Uterus (tissue), 4 donors: ENCODE data around the gene MED8. TPM values are rescaled to one million over a fixed set of nuclear protein-coding genes. Genes with fewer than 3 reads are reported as not detected.

Source experiments
- DNase-seq, 2 donors: peaks; one replicate each; pipeline ENCODE4 v3.0.0-alpha.2; 2019 to 2020
- H3K27ac ChIP-seq, 2 donors: fragments of 200-600 bp; sonication (generic); 1 replicate in 1 of 2; 2 replicates in 1 of 2; pipeline ENCODE4 v1.5.1; 2016 to 2018
- H3K27me3 ChIP-seq, 2 donors: fragments of 200-600 bp; sonication (generic); one replicate each; pipeline ENCODE4 v1.5.1; 2018 to 2019; ENCODE audit warnings: control low read depth in 1 of 2
- H3K36me3 ChIP-seq, 2 donors: fragments of 200-600 bp; sonication (generic); one replicate each; pipeline ENCODE4 v1.5.1; 2019; ENCODE audit warnings: control low read depth in 1 of 2
- H3K4me1 ChIP-seq, 2 donors: fragments of 200-600 bp; sonication (generic); one replicate each; pipeline ENCODE4 v1.5.1; 2018 to 2019; ENCODE audit warnings: control low read depth in 1 of 2
- H3K4me3 ChIP-seq, 2 donors: fragments of 200-600 bp; sonication (generic); 1 replicate in 1 of 2; 2 replicates in 1 of 2; pipeline ENCODE4 v1.5.1; 2018 to 2019; ENCODE audit warnings: mild to moderate bottlenecking in 1 of 2
- H3K9me3 ChIP-seq, 2 donors: fragments of 200-600 bp; sonication (generic); one replicate each; pipeline ENCODE4 v1.5.1; 2019; ENCODE audit warnings: control low read depth in 1 of 2
- POLR2A ChIP-seq, 2 donors: fragments of 450-650 bp; IDR thresholded peaks; one replicate each; pipeline ENCODE4 v1.6.1; 2016; ENCODE audit warnings: antibody characterized with exemption in 2 of 2, mild to moderate bottlenecking in 1 of 2, moderate library complexity in 1 of 2
- intact Hi-C: fragments of 100-400 bp; cut with DNase I; formaldehyde crosslinking; loops from one replicate; pipeline ENCODE4 v1.15.1; 2023; ENCODE audit warnings: low total_unique reads
- total RNA-seq, 4 donors: library from RNA; depleted of rRNA in 3 of 4; stranded (reverse); fragments of >200 nt in 3 of 4; gene quantifications; one replicate each; pipeline versions ENCODE4 v1.1.0 to v1.2.4, GENCODE V29; 2014 to 2023
- TF ChIP-seq, protein P1 (sequence below), 4 experiments: fragments of 200-600 bp in 2 of 4; fragments of 450-650 bp in 2 of 4; sonication (generic) in 2 of 4; IDR thresholded peaks; one replicate each; pipeline ENCODE4 v1.5.1; 2016 to 2019; ENCODE audit warnings: antibody characterized with exemption in 4 of 4, mild to moderate bottlenecking in 2 of 4, moderate library complexity in 1 of 4
- donor health status: DM: yes; HTN: yes; CAD: no.

Gene MED8
- total RNA-seq, 4 donors from 2014 or later: 19.4 to 33.9 (median 28.5) TPM

DNA sequence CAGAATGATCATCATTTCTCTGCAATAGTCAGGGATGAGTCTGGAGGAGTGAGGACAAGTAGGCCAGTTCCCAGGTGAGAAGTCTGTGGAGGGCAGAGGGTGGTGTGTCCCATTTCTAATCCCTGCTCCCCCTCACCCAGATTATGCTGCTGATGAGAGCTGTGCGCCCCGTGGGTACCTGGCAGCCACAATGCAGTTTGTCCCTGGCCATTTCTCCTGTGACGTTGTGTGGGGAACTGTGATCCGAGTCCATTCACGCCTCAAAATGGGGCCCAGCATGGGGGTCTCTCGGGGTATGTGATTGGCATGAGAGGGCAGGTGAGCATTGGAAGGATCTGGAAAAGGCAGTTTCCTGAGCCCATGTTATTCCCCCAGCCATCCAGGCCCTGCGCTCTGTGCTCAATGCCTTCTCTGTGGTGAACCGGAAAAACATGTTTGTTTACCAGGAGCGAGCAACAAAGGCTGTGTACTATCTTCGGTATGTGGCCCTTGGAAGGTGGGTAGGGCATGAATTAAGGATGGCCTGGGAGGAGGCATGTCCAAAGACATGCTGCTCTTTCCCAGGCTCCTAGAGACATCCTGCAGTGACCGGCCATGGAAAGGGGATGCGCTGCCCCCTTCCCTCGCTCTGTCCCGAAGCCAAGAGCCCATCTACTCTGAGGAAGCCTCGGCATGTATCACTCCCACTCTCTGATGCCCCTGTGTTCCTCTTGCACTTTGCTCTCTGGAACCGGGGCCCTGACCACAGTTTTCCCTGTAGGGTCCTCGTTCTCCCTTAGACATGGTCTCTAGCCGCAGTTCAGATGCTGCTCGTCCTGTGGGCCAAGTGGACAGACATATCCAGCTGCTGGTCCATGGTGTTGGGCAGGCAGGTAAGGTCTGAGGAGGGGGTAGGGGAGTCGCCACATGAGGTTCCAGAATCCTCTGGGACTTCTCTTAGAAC is 47.7 kb upstream of the MED8 start:
- Histone ChIP-seq H3K27ac (no peak overlapping the region), H3K9me3 (no peaks in the 10 kb centered on the region), H3K27me3 (no peaks in the 10 kb centered on the region), H3K4me1 (no peaks in the 10 kb centered on the region), H3K36me3 (no peaks in the 10 kb centered on the region), H3K4me3 (no peak overlapping the region)
- TF ChIP-seq, protein P1, sequence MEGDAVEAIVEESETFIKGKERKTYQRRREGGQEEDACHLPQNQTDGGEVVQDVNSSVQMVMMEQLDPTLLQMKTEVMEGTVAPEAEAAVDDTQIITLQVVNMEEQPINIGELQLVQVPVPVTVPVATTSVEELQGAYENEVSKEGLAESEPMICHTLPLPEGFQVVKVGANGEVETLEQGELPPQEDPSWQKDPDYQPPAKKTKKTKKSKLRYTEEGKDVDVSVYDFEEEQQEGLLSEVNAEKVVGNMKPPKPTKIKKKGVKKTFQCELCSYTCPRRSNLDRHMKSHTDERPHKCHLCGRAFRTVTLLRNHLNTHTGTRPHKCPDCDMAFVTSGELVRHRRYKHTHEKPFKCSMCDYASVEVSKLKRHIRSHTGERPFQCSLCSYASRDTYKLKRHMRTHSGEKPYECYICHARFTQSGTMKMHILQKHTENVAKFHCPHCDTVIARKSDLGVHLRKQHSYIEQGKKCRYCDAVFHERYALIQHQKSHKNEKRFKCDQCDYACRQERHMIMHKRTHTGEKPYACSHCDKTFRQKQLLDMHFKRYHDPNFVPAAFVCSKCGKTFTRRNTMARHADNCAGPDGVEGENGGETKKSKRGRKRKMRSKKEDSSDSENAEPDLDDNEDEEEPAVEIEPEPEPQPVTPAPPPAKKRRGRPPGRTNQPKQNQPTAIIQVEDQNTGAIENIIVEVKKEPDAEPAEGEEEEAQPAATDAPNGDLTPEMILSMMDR (IDR thresholded peaks at IDR 0.05): no peak
- no peak for TF ChIP-seq POLR2A (IDR thresholded peaks at IDR 0.05)
- intact Hi-C loops: no loop called here
- peak; percentile 12 to 13 for DNase-seq

DNA sequence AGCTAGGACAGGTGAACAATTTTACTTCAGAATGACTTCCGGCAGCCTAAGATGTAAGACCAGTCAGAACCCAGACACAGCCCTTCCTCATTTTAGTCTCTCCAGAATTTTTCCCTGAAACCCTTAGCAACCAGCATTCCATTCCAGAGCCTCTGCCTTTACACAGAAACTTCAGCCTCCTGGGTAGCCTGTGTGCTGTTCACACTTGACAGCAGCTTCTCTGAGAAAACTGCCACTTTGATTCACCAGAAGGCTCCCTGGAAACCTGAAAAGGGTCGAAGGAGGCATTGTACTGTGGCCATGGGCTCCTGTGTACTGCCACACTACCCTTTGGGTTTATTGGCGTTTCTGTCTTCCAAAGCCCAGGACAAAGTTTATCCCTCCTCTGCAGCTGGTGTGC is 46.8 kb upstream of the MED8 start:
- DNase-seq: peak in 1 of 2 donors; percentile 2
- Histone ChIP-seq H3K27ac (peak overlapping the region; percentile 69 to 79), H3K4me3 (no peak overlapping the region), H3K9me3 (no peaks in the 10 kb centered on the region), H3K27me3 (no peaks in the 10 kb centered on the region), H3K4me1 (no peaks in the 10 kb centered on the region), H3K36me3 (no peaks in the 10 kb centered on the region)
- TF ChIP-seq POLR2A (IDR thresholded peaks at IDR 0.05): no peak
- TF ChIP-seq, protein P1 (IDR thresholded peaks at IDR 0.05): no peak
- intact Hi-C loops: no loop called here

DNA sequence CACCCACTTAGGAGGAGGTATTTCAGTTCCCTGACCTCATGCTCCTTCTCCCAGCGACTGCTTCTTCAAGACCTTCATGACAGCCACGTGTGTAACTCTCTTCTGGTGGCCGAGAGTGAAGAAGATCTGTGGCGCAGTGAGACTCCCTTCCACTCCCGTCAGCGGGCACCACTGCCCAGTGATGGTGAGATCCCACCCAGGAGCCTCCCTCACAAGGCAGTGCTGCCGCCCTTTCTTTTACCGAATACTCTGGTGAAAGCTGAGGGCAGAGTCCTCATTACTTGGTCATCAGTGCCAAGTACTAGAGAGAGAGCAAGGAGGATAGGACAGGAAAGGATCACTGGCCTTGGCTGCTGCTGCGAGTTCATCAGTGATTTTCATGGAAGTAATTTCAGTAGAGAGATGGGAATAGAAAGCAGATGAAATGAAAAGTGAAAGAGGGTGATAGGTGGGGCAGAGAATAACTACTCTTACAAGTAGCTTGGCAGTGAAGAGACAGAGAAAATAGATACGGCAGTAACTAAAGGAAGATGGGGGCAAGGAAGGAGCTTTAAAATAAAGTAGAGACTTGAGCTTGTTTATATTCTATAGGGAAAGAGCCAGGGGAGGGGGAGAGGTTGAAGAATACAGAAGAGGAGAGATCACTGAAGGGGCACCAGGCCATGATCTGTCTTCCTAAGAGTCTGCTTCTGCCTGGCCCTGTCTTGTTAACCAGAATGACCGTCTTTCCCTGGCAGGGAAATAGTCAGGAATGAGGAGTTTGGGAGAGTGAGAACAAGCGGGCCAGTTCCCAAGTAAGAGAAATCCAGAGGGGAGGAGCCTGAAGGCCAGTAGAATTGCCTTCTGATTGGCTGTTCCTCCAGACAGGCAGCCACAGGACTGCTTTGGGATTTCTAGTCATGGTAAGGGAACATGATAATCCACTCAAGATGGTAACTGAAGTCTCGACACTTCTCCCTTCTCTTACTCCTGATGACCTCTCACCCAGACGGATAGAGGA is 45.8 kb upstream of the MED8 start:
- Histone ChIP-seq H3K27ac (peak overlapping the region; percentile 69 to 79), H3K4me1 (no peaks in the 10 kb centered on the region), H3K9me3 (no peaks in the 10 kb centered on the region), H3K36me3 (no peaks in the 10 kb centered on the region), H3K4me3 (no peak overlapping the region), H3K27me3 (no peaks in the 10 kb centered on the region)
- intact Hi-C loops: no loop called here
- DNase-seq: peak; percentile 70 to 71
- no peak for TF ChIP-seq POLR2A (IDR thresholded peaks at IDR 0.05)
- TF ChIP-seq, protein P1 (IDR thresholded peaks at IDR 0.05): no peak

DNA sequence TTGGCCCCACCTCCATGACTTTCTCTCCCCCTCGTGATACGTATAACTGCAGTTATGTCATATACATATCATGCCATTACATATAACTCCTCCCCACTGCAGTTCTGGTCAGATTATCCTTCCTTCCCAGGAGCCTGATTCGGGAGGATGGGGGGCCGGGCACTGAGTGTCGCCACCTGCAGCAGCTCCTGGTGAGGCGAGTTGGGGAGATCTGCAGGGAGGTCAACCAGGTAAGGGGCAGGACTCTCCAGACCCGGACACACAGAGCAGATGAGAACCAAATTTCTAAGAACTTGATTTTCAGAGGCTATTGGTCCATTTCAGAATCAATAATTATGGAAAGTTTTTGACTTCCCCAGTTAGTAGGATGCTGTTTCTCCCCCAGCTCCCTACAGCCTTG is 44.7 kb upstream of the MED8 start:
- no peaks in the 10 kb centered on the region for H3K27me3 ChIP-seq
- TF ChIP-seq POLR2A (IDR thresholded peaks at IDR 0.05): no peak
- TF ChIP-seq, protein P1 (IDR thresholded peaks at IDR 0.05): no peak
- H3K4me3 ChIP-seq: no peak overlapping the region
- H3K27ac ChIP-seq: no peak overlapping the region
- no peaks in the 10 kb centered on the region for H3K36me3 ChIP-seq
- DNase-seq: peak in 1 of 2 donors; percentile 10
- intact Hi-C loops: no loop called here
- H3K9me3 ChIP-seq: no peaks in the 10 kb centered on the region
- H3K4me1 ChIP-seq: no peaks in the 10 kb centered on the region
